BJ (cell line): ENCODE measurements around the gene ASH1L. TPM values are rescaled to one million over a fixed set of nuclear protein-coding genes. Genes with fewer than 3 reads are reported as not detected.
"Not testable (repeated sequence)": the region's sequence is repeated elsewhere in the genome, so short reads cannot be mapped to it uniquely, and the experiment has no call there.

Experiments used
- CTCF ChIA-PET: fragments of 350-600 bp; formaldehyde crosslinking; extraction: SDS; loops from one replicate; lab custom pipeline; 2021; ENCODE audit warnings: antibody characterized with exemption, inconsistent platforms; lab: Yijun Ruan, JAX
- POLR2A ChIA-PET: fragments of 300-600 bp; sonication (Branson Sonifier 250); formaldehyde crosslinking; extraction: SDS; loops from one replicate; lab custom pipeline; 2021; ENCODE audit warnings: antibody characterized with exemption; lab: Charles Lee
- DNase-seq: peaks from one replicate; pipeline ENCODE4 v3.0.0-alpha.2; 2011; ENCODE audit warnings: low read depth
- H3K27me3 ChIP-seq: 2 replicates; pipeline ENCODE4 v1.6.0; 2011; ENCODE audit warnings: low read length; ENCODE audit not compliant: control insufficient read depth, insufficient read depth
- H3K36me3 ChIP-seq: 2 replicates; pipeline ENCODE4 v1.5.1; 2011; ENCODE audit warnings: low read length; ENCODE audit not compliant: control insufficient read depth, insufficient read depth
- H3K4me3 ChIP-seq: 2 replicates; pipeline ENCODE4 v1.5.1; 2011; ENCODE audit warnings: low read depth, mild to moderate bottlenecking, control low read depth, low read length
- CTCF ChIP-seq: IDR thresholded peaks from 2 replicates; pipeline ENCODE4 v1.5.1; 2011; ENCODE audit warnings: low read depth, mild to moderate bottlenecking, control low read depth, inconsistent platforms, low read length, moderate library complexity; ENCODE audit not compliant: insufficient read depth
- polyA plus RNA-seq: library from polyadenylated mRNA; depleted of rRNA; stranded (reverse); fragments of >200 nt; gene quantifications from 2 replicates; pipeline ENCODE4 v1.2.3, GENCODE V29; 2011; rRNA removed
- small RNA-seq: library from RNA; depleted of rRNA; stranded (forward); fragments of <200 nt; gene quantifications from one replicate; pipeline ENCODE3, GENCODE V24; 2012; ENCODE audit warnings: low replicate concordance, low read depth; ENCODE audit not compliant: insufficient read length

The ASH1L gene
- polyA plus RNA-seq, 1 experiment: 20.9 TPM

GRCh38 chr1:155293086-155293749 is 269.4 kb downstream of the ASH1L start:
- H3K4me3 ChIP-seq: no peak overlapping the region
- CTCF ChIA-PET: interaction anchor here (0.7 to 1.3 kb wide), 5 partner anchors 13 to 28 kb away, joined by 3 to 6 read pairs (median 3); partner anchors contain the start of genes CLK2 and HCN3
- no peaks in the 10 kb centered on the region for H3K36me3 ChIP-seq
- no peak for TF ChIP-seq CTCF
- POLR2A ChIA-PET: no interaction called here
- DNase-seq: no peak
- H3K27me3 ChIP-seq: peaks cover 37% of the 10 kb centered on the region

- H3K36me3 ChIP-seq, H3K4me3 ChIP-seq, DNase-seq, POLR2A ChIA-PET, CTCF ChIA-PET: not testable (repeated sequence)
- peaks cover 27% of the 10 kb centered on the region for H3K27me3 ChIP-seq
These were observed 271.6 kb downstream of the ASH1L start for GRCh38 chr1:155291006-155291405.

GRCh38 chr1:155287987-155288543 is 274.5 kb downstream of the ASH1L start:
- ChIA-PET POLR2A (no interaction called here), CTCF (no interaction called here)
- TF ChIP-seq CTCF: no peak
- Histone ChIP-seq H3K36me3 (no peaks in the 10 kb centered on the region), H3K27me3 (peaks cover 5% of the 10 kb centered on the region; the same call in 1 of the 2 replicates), H3K4me3 (no peak overlapping the region)
- no peak for DNase-seq

- Histone ChIP-seq H3K4me3 (no peak overlapping the region), H3K36me3 (no peaks in the 10 kb centered on the region; the same call in 1 of the 2 replicates), H3K27me3 (peaks cover 2% of the 10 kb centered on the region; the same call in 1 of the 2 replicates)
- TF ChIP-seq CTCF: no peak
- ChIA-PET CTCF (interaction anchor here (0.6 to 1.5 kb wide), 2 partner anchors 29 to 36 kb away, joined by 3 to 4 read pairs; no protein-coding TSS in a partner anchor), POLR2A (no interaction called here)
- no peak for DNase-seq
These were observed 276.1 kb downstream of the ASH1L start for GRCh38 chr1:155286544-155286943.

GRCh38 chr1:155285631-155286044 is 277.0 kb downstream of the ASH1L start:
- no peak for TF ChIP-seq CTCF
- ChIA-PET POLR2A (no interaction called here), CTCF (interaction anchor here (0.6 to 1.5 kb wide), 2 partner anchors 35 to 1125 kb away, joined by 3 to 4 read pairs; no protein-coding TSS in a partner anchor)
- H3K4me3 ChIP-seq: no peak overlapping the region
- no peaks in the 10 kb centered on the region for H3K27me3 ChIP-seq
- no peaks in the 10 kb centered on the region; the same call in 1 of the 2 replicates for H3K36me3 ChIP-seq
- DNase-seq: no peak

Small RNAs within 50 kb of the gene (small RNA-seq; reads per million reads assigned to genes)
- gene AL353807.4: not detected
- gene RNU6-106P: not detected
- gene RNU6-1297P: not detected

Other genes with a start within 250 kb of the ASH1L start
- 23.2 and 34.1 TPM in 2 replicates for gene RUSC1, start 241.9 kb downstream of the ASH1L start, polyA plus RNA-seq
- gene MSTO1, start 47.4 kb upstream of the ASH1L start, polyA plus RNA-seq: 19.5 and 28.6 TPM in 2 replicates
- 57.7 and 57.9 TPM in 2 replicates for gene YY1AP1, start 126.0 kb upstream of the ASH1L start, polyA plus RNA-seq
- 131 and 142 TPM in 2 replicates for gene DAP3, start 126.3 kb upstream of the ASH1L start, polyA plus RNA-seq